Right lobe of liver (tissue), 4 donors: ENCODE results near the gene KIZ.

Source experiments
- CTCF ChIP-seq, 4 donors: fragments of 200-600 bp in 3 of 4; fragments of 450-650 bp in 1 of 4; IDR thresholded peaks; one replicate each; pipeline versions ENCODE4 v1.5.1 to v1.8.0; 2016 to 2022; ENCODE audit warnings: antibody characterized with exemption in 4 of 4, mild to moderate bottlenecking in 2 of 4
- POLR2A ChIP-seq: fragments of 450-650 bp; IDR thresholded peaks from one replicate; pipeline ENCODE4 v1.6.1; 2017; ENCODE audit warnings: antibody characterized with exemption, mild to moderate bottlenecking
- donor health status: DM: no; HTN: no; CAD: no.
- donor health status: DM: no; HTN: no; CAD: no.
- donor health status: DM: no; HTN: yes; CAD: no.

- TF ChIP-seq CTCF (IDR thresholded peaks at IDR 0.05) = no peak
- no peak for TF ChIP-seq POLR2A
Measured at GRCh38 chr20:21232546-21233280, 106.8 kb downstream of the KIZ start.
